Measurements from ENCODE around the gene SYNE2. TPM values are rescaled to one million over a fixed set of nuclear protein-coding genes. Genes with fewer than 3 reads are reported as not detected.
"Not testable (repeated sequence)": the region's sequence is repeated elsewhere in the genome, so short reads cannot be mapped to it uniquely, and the experiment has no call there.

SYNE2 gene
- total and polyA plus RNA-seq, 10 of the 15 experiments (the other 5 are each of a cell fraction or from before 2014, with no cell fraction given) = 2.1 to 52.7 (median 38.1) TPM

DNA sequence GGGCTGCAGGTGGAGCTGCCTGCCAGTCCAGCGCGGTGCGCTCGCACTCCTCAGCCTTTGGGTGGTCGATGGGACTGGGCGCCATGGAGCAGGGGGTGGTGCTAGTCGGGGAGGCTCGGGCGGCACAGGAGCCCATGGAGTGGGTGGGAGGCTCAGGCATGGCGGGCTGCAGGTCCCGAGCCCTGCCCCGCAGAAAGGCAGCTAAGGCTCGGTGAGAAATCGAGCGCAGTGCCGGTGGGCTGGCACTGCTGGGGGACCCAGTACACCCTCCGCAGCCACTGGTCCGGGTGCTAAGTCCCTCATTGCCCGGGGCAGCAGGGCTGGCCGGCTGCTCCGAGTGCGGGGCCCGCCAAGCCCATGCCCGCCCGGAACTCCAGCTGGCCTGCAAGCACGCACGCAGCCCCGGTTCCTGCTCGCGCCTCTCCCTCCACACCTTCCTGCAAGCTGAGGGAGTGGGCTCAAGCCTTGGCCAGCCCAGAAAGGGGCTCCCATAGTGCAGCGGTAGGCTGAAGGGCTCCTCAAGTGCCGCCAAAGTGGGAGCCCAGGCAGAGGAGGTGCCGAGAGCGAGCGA is 49.5 kb upstream of the SYNE2 start:
- DNase-seq (ENCODE audit: low read depth, low spot score); SMC1A ChIA-PET (ENCODE audit: uncharacterized antibody, unreplicated experiment); H3K9ac ChIP-seq (ENCODE audit: control insufficient read depth, insufficient read depth, low read length); H3K4me3 ChIP-seq; H2AFZ ChIP-seq (ENCODE audit: control insufficient read depth, low read depth, low read length); H3K9me3 ChIP-seq (replicated peaks; ENCODE audit: control insufficient read depth, insufficient read depth, low read length); H3K27me3 ChIP-seq (replicated peaks in 1 of 2; ENCODE audit: control insufficient read depth in 2 of 2, insufficient read depth in 2 of 2, low read length in 1 of 2); BruUV-seq (replicated peaks); H4K20me1 ChIP-seq (ENCODE audit: control insufficient read depth, insufficient read depth); in situ Hi-C loops (cut with MboI); FAIRE-seq; CTCF ChIA-PET; POLR2A ChIA-PET; H3K79me2 ChIP-seq (ENCODE audit: control insufficient read depth, insufficient read depth, low read length); H3K4me1 ChIP-seq (ENCODE audit: control insufficient read depth, insufficient read depth, low read length); H3K27ac ChIP-seq (ENCODE audit: control insufficient read depth, insufficient read depth); RAD21 ChIA-PET (ENCODE audit: unreplicated experiment); intact Hi-C loops (cut with micrococcal nuclease; ENCODE audit: unreplicated experiment); H3K36me3 ChIP-seq (ENCODE audit: control insufficient read depth in 2 of 2, insufficient read depth in 2 of 2, low read length in 1 of 2); H3K4me2 ChIP-seq (ENCODE audit: control insufficient read depth, insufficient read depth); ATAC-seq: not testable (repeated sequence)
- 85% methylated on average over 27 of the region's 35 CpGs for whole genome bisulfite sequencing (ENCODE audit: insufficient coverage, insufficient replicate concordance, low lambda C conversion rate, missing lambda C conversion rate)

DNA sequence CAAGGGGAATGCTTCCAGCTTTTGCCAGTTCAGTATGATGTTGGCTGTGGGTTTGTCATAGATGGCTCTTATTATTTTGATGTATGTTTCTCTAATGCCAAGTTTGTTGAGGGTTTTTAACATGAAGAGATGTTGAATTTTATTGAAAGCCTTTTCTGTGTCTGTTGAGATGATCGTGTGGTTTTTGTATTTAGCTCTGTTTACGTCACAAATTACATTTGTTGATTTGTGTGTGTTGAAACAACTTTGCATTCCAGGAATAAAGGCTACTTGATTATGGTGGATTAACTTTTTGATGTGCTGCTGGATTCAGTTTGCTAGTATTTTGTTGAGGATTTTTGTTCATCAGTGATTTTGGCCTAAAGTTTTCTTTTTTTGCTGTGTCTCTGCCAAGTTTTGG is 46.7 kb upstream of the SYNE2 start:
- H3K4me2 ChIP-seq (ENCODE audit: control insufficient read depth, insufficient read depth); H3K9me3 ChIP-seq (replicated peaks; ENCODE audit: control insufficient read depth, insufficient read depth, low read length); SMC1A ChIA-PET (ENCODE audit: uncharacterized antibody, unreplicated experiment); BruUV-seq (replicated peaks); RAD21 ChIA-PET (ENCODE audit: unreplicated experiment); FAIRE-seq; in situ Hi-C loops (cut with MboI); POLR2A ChIA-PET; H3K27ac ChIP-seq (ENCODE audit: control insufficient read depth, insufficient read depth); H3K36me3 ChIP-seq (ENCODE audit: control insufficient read depth in 2 of 2, insufficient read depth in 2 of 2, low read length in 1 of 2); H4K20me1 ChIP-seq (ENCODE audit: control insufficient read depth, insufficient read depth); H3K9ac ChIP-seq (ENCODE audit: control insufficient read depth, insufficient read depth, low read length); intact Hi-C loops (cut with micrococcal nuclease; ENCODE audit: unreplicated experiment); H3K27me3 ChIP-seq (replicated peaks in 1 of 2; ENCODE audit: control insufficient read depth in 2 of 2, insufficient read depth in 2 of 2, low read length in 1 of 2); H2AFZ ChIP-seq (ENCODE audit: control insufficient read depth, low read depth, low read length); ATAC-seq; DNase-seq (ENCODE audit: low read depth, low spot score); H3K4me1 ChIP-seq (ENCODE audit: control insufficient read depth, insufficient read depth, low read length); H3K79me2 ChIP-seq (ENCODE audit: control insufficient read depth, insufficient read depth, low read length); H3K4me3 ChIP-seq: not testable (repeated sequence)
- 91% methylated on average over 2 of the region's 2 CpGs for WGBS (ENCODE audit: insufficient coverage, insufficient replicate concordance, low lambda C conversion rate, missing lambda C conversion rate)
- CTCF ChIA-PET = interaction anchor here (0.7 kb wide), 1 partner anchor 1622 kb away, joined by 3 read pairs; no protein-coding TSS in a partner anchor

DNA sequence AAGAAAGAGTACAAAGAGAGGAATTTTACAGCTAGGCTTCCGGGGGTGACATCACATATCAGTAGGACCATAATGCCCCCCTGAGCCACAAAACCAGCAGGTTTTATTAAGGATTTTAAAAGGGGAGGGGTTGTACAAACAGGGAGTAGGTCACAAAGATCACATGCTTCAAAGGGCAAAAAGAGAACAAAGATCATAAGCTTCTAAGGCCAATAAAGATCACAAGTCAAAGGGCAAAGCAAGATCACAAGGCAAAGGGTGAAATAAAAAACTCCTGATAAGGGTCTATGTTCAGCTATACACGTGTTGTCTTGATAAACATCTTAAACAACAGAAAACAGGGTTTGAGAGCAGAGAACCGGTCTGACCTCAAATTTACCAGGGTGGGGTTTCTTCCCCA is 41.1 kb upstream of the SYNE2 start:
- POLR2A ChIA-PET = interaction anchor here (1.2 kb wide), 1 partner anchor 19 kb away, joined by 3 read pairs; no protein-coding TSS in a partner anchor
- FAIRE-seq; H3K27ac ChIP-seq (ENCODE audit: control insufficient read depth, insufficient read depth); H3K9me3 ChIP-seq (replicated peaks; ENCODE audit: control insufficient read depth, insufficient read depth, low read length); intact Hi-C loops (cut with micrococcal nuclease; ENCODE audit: unreplicated experiment); H3K9ac ChIP-seq (ENCODE audit: control insufficient read depth, insufficient read depth, low read length); SMC1A ChIA-PET (ENCODE audit: uncharacterized antibody, unreplicated experiment); in situ Hi-C loops (cut with MboI); H3K79me2 ChIP-seq (ENCODE audit: control insufficient read depth, insufficient read depth, low read length); H3K4me3 ChIP-seq; H3K36me3 ChIP-seq (ENCODE audit: control insufficient read depth in 2 of 2, insufficient read depth in 2 of 2, low read length in 1 of 2); RAD21 ChIA-PET (ENCODE audit: unreplicated experiment); H3K27me3 ChIP-seq (replicated peaks in 1 of 2; ENCODE audit: control insufficient read depth in 2 of 2, insufficient read depth in 2 of 2, low read length in 1 of 2); CTCF ChIA-PET; BruUV-seq (replicated peaks); DNase-seq (ENCODE audit: low read depth, low spot score); H3K4me2 ChIP-seq (ENCODE audit: control insufficient read depth, insufficient read depth); H4K20me1 ChIP-seq (ENCODE audit: control insufficient read depth, insufficient read depth); H2AFZ ChIP-seq (ENCODE audit: control insufficient read depth, low read depth, low read length); ATAC-seq; H3K4me1 ChIP-seq (ENCODE audit: control insufficient read depth, insufficient read depth, low read length): not testable (repeated sequence)
- WGBS (ENCODE audit: insufficient coverage, insufficient replicate concordance, low lambda C conversion rate, missing lambda C conversion rate) = 55% methylated on average over 3 of the region's 3 CpGs
